Esophagus muscularis mucosa (tissue), 4 donors: ENCODE measurements around the gene ANKLE2. TPM values are rescaled to one million over a fixed set of nuclear protein-coding genes. Genes with fewer than 3 reads are reported as not detected.

ENCODE experiments used
- DNase-seq: peaks from one replicate; pipeline ENCODE4 v3.0.0-alpha.2; 2017; ENCODE audit errors: extremely low spot score
- H3K27ac ChIP-seq, 4 donors: fragments of 200-600 bp; sonication (generic); replicated peaks in 1 of 4; 1 replicate in 3 of 4; 2 replicates in 1 of 4; pipeline ENCODE4 v1.5.1; 2016 to 2019; ENCODE audit warnings: mild to moderate bottlenecking in 1 of 4
- H3K27me3 ChIP-seq, 4 donors: fragments of 200-600 bp; sonication (generic); one replicate each; pipeline versions ENCODE4 v1.5.1 to v1.6.0; 2016 to 2019
- H3K36me3 ChIP-seq, 4 donors: fragments of 200-600 bp; sonication (generic); one replicate each; pipeline ENCODE4 v1.5.1; 2016 to 2019
- H3K4me1 ChIP-seq, 4 donors: fragments of 200-600 bp; sonication (generic); one replicate each; pipeline ENCODE4 v1.5.1; 2016 to 2019
- H3K4me3 ChIP-seq, 4 donors: fragments of 200-600 bp; sonication (generic); 1 replicate in 2 of 4; 2 replicates in 2 of 4; pipeline ENCODE4 v1.5.1; 2016 to 2019; ENCODE audit warnings: mild to moderate bottlenecking in 4 of 4, moderate library complexity in 1 of 4
- H3K9me3 ChIP-seq, 4 donors: fragments of 200-600 bp; sonication (generic); 1 replicate in 3 of 4; 2 replicates in 1 of 4; pipeline ENCODE4 v1.5.1; 2016 to 2019
- CTCF ChIP-seq, 3 experiments: fragments of 200-600 bp in 2 of 3; fragments of 450-650 bp in 1 of 3; sonication (generic) in 2 of 3; IDR thresholded peaks; one replicate each; pipeline ENCODE4 v1.5.1; 2017 to 2019; ENCODE audit warnings: antibody characterized with exemption in 3 of 3, mild to moderate bottlenecking in 2 of 3, moderate library complexity in 1 of 3
- EP300 ChIP-seq: sonication (generic); formaldehyde crosslinking; IDR thresholded peaks from one replicate; pipeline ENCODE4 v1.6.1; 2017; ENCODE audit warnings: antibody characterized with exemption
- POLR2A ChIP-seq: fragments of 450-650 bp; IDR thresholded peaks from one replicate; pipeline ENCODE4 v1.6.1; 2017; ENCODE audit warnings: antibody characterized with exemption, moderate library complexity, mild to moderate bottlenecking, low read depth
- POLR2AphosphoS5 ChIP-seq, 2 donors: sonication (generic); formaldehyde crosslinking; IDR thresholded peaks; one replicate each; pipeline ENCODE4 v1.6.1; 2017; ENCODE audit warnings: antibody characterized with exemption in 2 of 2
- WGBS: methylation state at CpG from one replicate; pipeline ENCODE4 v1.1.5; 2018; 5-methylcytosine and 5-hydroxymethylcytosine counted together
- intact Hi-C: fragments of 100-400 bp; cut with DNase I; formaldehyde crosslinking; loops from one replicate; pipeline ENCODE4 v1.15.1; 2023
- total RNA-seq, 4 donors: library from RNA; depleted of rRNA; stranded (reverse); fragments of >200 nt; gene quantifications; one replicate each; pipeline versions ENCODE4 v1.1.0 to v1.2.1, GENCODE V29; 2016

The ANKLE2 gene
- total RNA-seq, 4 donors from 2014 or later: 40.2 to 47.2 (median 45.4) TPM

- no peak overlapping the region for H3K27ac ChIP-seq
- peaks cover 77 to 99% (median 95%) of the 10 kb centered on the region in 4 donors for H3K36me3 ChIP-seq
- DNase-seq: no peak
- no peaks in the 10 kb centered on the region for H3K9me3 ChIP-seq
- no peak overlapping the region for H3K4me3 ChIP-seq
- intact Hi-C loops: no loop called here
- H3K27me3 ChIP-seq: no peaks in the 10 kb centered on the region
- H3K4me1 ChIP-seq: no peaks in the 10 kb centered on the region
- WGBS: 89% methylated on average over 19 of the region's 30 CpGs
- TF ChIP-seq CTCF (IDR thresholded peaks at IDR 0.05) (no peak), EP300 (no peak), POLR2AphosphoS5 (IDR thresholded peaks at IDR 0.05) (no peak), POLR2A (no peak)
Observed at GRCh38 chr12:132724506-132725241, 37.0 kb downstream of the ANKLE2 start.

- no peak for DNase-seq
- intact Hi-C loops: no loop called here
- no peak overlapping the region for H3K4me3 ChIP-seq
- H3K4me1 ChIP-seq: no peaks in the 10 kb centered on the region
- TF ChIP-seq CTCF (IDR thresholded peaks at IDR 0.05) (no peak), POLR2A (no peak), EP300 (no peak)
- H3K27ac ChIP-seq: no peak overlapping the region
- no peaks in the 10 kb centered on the region for H3K27me3 ChIP-seq
- peaks cover 74 to 100% (median 99%) of the 10 kb centered on the region in 4 donors for H3K36me3 ChIP-seq
- no peaks in the 10 kb centered on the region for H3K9me3 ChIP-seq
- WGBS: 96% methylated on average over 2 of the region's 2 CpGs
Observed at GRCh38 chr12:132723764-132724140, 37.9 kb downstream of the ANKLE2 start.

- Histone ChIP-seq H3K36me3 (peaks cover 70 to 98% (median 96%) of the 10 kb centered on the region in 4 donors), H3K9me3 (no peaks in the 10 kb centered on the region), H3K4me3 (no peak overlapping the region), H3K27ac (no peak overlapping the region), H3K27me3 (no peaks in the 10 kb centered on the region), H3K4me1 (no peaks in the 10 kb centered on the region)
- no peak for TF ChIP-seq POLR2AphosphoS5 (IDR thresholded peaks at IDR 0.05)
- no peak for TF ChIP-seq CTCF (IDR thresholded peaks at IDR 0.05)
- TF ChIP-seq POLR2A: no peak
- TF ChIP-seq EP300: no peak
- 90% methylated on average over 18 of the region's 30 CpGs for WGBS
- DNase-seq: no peak
- intact Hi-C loops: no loop called here
Observed at GRCh38 chr12:132723015-132723763, 38.4 kb downstream of the ANKLE2 start.

GRCh38 chr12:132720606-132721345, 40.9 kb downstream of the ANKLE2 start:
- no peak overlapping the region for H3K27ac ChIP-seq
- no peak overlapping the region for H3K4me3 ChIP-seq
- intact Hi-C loops: no loop called here
- TF ChIP-seq CTCF (IDR thresholded peaks at IDR 0.05) (no peak), POLR2AphosphoS5 (IDR thresholded peaks at IDR 0.05) (no peak), POLR2A (no peak), EP300 (no peak)
- H3K9me3 ChIP-seq: no peaks in the 10 kb centered on the region
- WGBS: 95% methylated on average over 21 of the region's 25 CpGs
- H3K27me3 ChIP-seq: no peaks in the 10 kb centered on the region
- peaks cover 65 to 98% (median 97%) of the 10 kb centered on the region in 4 donors for H3K36me3 ChIP-seq
- no peaks in the 10 kb centered on the region for H3K4me1 ChIP-seq
- DNase-seq: no peak
